ENCODE data around the gene EIF4A3.

The EIF4A3 gene

DNA sequence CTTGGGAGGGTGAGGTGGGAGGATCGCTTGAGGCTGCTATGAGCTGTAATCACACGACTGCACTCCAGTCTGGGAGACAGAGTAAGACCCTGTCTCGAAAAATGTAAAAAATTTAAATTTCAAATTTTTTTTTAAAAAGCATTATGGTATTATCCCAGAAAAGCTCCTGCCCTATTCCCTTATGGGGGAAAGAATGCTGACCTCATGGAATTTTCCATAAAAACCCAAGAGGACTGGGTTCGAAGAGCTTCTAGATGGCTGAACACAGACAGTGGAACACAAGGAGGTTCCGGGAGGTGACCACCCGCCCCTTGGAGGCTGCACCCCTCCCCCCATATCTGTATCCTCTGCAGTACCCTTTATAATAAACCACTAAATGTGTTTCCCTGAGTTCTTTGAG, 4.0 kb downstream of the EIF4A3 start:
- Histone ChIP-seq H3K27ac (no peak overlapping the region), H3K4me3 (no peak overlapping the region)

DNA sequence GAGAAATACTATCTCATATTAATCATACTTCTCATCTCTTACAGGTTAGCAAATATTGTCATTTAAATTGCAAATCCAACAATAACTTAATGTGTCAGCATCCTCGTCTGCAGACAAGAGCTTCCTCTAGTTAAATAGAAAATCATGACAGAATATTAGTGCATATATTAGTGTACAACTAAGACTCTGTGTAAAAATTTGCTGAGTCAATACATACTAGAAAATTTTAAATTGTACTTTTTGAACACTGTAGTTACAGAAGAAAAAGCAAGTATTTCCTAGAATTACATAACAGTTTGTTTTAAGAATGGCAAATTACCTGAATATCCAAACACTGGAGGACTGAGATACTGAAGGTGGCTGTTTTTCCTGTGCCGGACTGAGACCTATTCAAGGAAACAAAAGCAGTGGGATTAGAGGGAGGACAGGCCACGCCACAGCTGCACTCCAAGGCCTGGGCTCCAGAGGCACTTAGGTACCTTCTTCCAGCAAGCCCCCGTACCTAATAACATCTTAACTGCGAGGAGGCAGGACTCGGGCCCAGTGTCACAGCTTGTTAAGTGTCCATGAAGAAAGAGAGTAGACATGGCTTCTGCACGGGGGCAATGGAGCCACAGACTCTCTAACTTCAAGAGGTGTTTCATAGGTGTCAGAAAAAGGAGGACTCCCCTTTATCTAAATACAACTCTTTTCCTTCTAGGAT, 5.3 kb downstream of the EIF4A3 start:
- H3K27ac ChIP-seq = no peak overlapping the region
- H3K4me3 ChIP-seq = no peak overlapping the region

GRCh38 chr17:80138856-80139426, 8.0 kb downstream of the EIF4A3 start:
- H3K4me3 ChIP-seq = no peak overlapping the region

DNA sequence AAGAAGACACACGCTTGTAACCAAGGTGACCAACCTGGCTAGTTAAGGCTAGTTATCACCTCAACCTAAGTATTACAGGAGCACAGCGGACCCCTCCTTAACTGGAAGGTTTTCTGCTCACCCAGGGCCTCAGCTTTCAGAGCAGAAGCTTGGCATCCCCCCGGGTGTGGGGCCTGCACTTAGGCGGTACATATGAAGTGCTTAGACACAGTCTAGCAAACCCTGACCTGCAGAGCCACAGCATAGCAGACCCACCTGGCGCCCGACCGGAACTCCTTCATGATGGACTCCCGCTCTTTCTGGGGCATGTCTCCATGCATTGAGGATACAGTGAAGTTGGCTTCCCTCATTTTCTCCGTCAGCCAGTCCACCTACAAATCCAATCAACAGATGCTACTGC, 9.8 kb downstream of the EIF4A3 start:
- Histone ChIP-seq H3K27ac (no peak overlapping the region), H3K4me3 (no peak overlapping the region)

More at GRCh38 chr17:80138856-80139426, 8.0 kb downstream of the EIF4A3 start:
- no peak overlapping the region for H3K27ac ChIP-seq

GRCh38 chr17:80133626-80133970, 13.3 kb downstream of the EIF4A3 start:
- no peak overlapping the region for H3K27ac ChIP-seq

DNA sequence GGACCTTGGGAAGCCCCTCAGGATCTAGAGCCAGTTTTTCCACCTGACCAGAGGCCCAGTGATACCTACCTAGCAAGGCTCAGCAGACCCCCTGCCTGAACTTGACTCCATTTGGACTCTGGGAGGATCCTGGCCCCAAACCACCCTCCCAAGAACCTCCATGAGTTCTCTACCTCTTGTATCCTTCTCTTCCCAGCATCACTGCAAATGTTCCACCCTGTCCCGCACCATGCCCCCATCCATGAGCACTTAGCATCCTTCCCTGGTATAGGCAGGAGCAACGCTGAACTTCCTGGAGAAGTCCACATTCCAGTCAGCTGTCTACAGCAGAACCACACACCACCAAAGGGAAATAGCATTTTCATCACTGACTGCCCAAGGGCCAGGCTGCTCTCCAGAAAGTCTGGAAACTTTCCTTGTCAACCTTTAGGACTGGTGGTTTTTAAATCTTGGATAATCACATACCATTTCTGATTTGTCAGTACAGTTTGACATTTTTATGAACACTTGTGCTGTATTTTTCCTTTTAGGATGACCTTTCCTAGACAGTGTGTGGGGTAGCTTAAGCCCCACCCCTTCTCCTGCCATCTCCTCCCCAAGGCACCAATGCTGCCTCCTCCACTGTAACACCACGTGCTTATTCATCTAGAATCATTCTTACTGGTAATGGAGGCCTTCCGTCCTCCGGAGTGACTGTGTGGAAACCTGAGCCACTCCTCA, 13.9 kb downstream of the EIF4A3 start:
- Histone ChIP-seq H3K27ac (no peak overlapping the region), H3K4me3 (no peak overlapping the region)

More at GRCh38 chr17:80133626-80133970, 13.3 kb downstream of the EIF4A3 start:
- no peak overlapping the region for H3K4me3 ChIP-seq

- Histone ChIP-seq H3K4me3 (no peak overlapping the region), H3K27ac (no peak overlapping the region)
Measured at GRCh38 chr17:80130992-80131391, 15.9 kb downstream of the EIF4A3 start.

GRCh38 chr17:80129006-80129565, 17.8 kb downstream of the EIF4A3 start:
- H3K4me3 ChIP-seq = no peak overlapping the region
- no peak overlapping the region for H3K27ac ChIP-seq

DNA sequence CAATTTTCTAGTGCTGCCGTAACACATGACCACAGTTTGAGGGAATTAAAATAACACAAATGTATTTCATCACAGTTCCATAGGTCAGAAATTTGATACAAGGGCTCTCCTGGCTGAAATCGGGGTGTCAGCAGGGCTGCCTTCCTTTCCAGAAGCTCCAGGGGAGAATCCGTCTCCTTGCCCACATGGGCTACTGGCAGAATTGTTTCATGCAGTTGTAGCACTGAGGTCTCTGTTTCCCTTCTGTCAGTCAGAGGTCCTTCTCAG, 20.5 kb downstream of the EIF4A3 start:
- Histone ChIP-seq H3K27ac (no peak overlapping the region), H3K4me3 (no peak overlapping the region)

DNA sequence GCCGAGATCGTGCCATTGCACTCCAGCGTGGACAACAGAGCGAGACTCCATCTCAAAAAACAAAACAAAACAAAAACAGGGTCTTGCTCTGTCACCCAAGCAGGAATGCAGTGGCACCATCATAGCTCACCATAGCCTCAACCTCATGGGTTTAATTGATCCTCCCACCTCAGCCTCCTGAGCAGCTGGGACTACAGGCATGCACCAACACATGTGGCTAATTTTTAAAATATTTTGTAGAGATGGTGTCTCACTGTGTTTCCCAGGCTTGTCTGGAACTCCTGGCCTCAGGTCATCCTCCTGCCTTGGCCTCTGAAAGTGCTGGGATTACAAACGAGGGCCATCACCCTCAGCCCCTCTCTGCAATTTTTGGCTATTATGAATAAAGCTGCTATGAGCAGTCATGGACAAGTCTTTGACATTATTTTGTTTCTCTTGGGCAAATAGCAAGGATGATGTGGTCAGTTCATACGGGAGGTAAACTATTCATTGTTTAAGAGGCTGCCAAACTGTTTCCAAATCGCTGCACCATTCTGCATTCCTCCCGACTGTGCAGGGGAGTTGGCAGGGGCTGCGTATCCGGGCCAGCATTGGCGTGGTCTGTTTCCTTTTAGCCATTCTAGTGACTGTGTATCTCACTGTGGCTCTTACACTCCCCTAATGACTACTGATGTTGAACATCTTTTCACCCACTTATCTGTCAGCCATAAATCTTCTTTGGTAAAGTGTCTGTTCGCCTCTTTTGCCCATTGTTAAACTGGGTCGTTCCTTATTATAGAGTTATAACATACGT, 21.1 kb downstream of the EIF4A3 start:
- Histone ChIP-seq H3K27ac (no peak overlapping the region), H3K4me3 (no peak overlapping the region)

DNA sequence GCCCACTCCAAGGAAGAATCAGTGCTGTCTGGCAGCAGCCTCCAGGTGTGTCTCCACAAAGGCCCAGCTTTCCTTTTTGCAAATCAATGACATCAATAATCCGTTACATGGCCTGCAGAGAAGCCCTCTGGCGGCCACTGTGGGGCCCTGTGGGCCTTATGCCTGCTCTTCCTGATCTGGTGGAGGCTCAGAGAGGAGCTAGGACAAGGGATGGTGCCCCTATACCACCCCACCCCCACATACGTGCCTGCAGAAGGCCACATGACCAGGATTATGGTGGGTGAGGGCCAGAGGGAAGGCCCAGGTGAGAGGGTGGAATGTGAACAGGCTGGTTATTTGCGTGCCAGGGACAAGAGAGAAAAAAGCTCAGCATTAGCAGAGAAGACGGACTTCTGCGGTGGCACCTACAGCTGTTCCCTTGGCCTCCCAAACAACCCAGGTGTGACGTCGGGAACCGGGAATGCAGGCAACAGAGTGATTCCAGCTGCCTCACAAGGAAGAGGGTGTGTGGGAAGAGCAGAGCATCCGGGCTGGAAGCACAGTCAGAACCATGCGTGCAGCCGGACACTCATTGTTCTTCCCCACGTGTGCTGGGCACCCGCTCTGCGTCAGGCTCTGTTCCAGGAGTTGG, 22.5 kb downstream of the EIF4A3 start:
- no peak overlapping the region for H3K27ac ChIP-seq
- H3K4me3 ChIP-seq = no peak overlapping the region

DNA sequence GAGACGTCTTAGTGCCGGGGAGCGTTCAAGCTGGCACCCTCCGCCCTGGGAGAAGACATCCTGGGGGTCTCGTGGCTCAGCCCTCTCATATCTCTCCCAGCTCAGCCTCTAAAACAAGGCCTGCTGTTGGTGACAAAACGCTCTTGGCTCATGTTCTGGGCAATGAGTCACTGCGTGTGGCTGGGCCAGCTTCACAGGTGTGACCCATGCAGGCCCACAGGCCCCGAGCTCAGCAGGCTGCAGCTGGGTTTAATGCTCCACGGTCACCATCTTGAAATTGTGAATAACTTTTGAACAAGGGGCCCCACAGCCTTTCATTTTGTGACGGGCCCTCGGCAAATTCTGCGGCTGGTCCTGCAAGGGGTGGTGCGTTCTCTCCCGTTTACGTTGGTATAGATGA, 23.1 kb downstream of the EIF4A3 start:
- Histone ChIP-seq H3K27ac (no peak overlapping the region), H3K4me3 (no peak overlapping the region)

- H3K27ac ChIP-seq = no peak overlapping the region
- H3K4me3 ChIP-seq = no peak overlapping the region
Measured at GRCh38 chr17:80122926-80123505, 23.9 kb downstream of the EIF4A3 start.

GRCh38 chr17:80122026-80122575, 24.8 kb downstream of the EIF4A3 start:
- no peak overlapping the region for H3K27ac ChIP-seq
- no peak overlapping the region for H3K4me3 ChIP-seq

- no peak overlapping the region for H3K27ac ChIP-seq
- H3K4me3 ChIP-seq = no peak overlapping the region
Measured at GRCh38 chr17:80119839-80120238, 27.1 kb downstream of the EIF4A3 start.

- Histone ChIP-seq H3K4me3 (no peak overlapping the region), H3K27ac (no peak overlapping the region)
Measured at GRCh38 chr17:80119271-80119791, 27.6 kb downstream of the EIF4A3 start.

DNA sequence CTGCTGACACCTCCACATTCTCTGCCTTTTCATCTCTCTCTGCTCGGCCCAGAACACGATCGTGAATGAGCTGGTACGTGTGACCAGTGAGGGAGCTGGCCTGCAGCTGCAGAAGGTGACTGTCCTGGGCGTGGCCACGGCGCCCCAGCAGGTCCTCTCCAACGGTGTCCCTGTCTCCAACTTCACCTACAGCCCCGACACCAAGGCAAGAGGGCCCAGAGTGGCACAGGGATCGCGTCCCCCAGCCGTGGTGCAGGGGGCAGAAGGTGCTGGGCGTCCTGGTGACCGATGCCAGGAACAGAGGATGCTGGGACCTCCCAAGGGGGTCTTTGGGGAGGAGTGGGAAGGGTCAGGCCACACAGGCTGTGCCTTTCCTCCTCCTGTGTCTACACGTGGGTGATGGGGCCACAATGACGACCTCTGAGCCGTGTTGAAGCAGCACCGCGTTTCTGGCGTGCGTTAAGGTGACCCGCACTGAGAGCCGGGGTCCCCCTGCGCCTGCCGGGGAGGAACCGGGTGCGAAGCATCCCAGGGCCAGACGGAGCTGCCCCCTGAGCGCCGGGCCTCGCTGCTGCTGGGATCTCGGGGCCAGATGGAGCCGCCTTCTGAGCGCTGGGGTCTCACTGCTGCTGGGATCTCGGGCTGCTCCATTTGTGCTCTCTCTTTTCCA, 28.2 kb downstream of the EIF4A3 start:
- no peak overlapping the region for H3K4me3 ChIP-seq
- H3K27ac ChIP-seq = no peak overlapping the region

Measured in skin epidermis (tissue), 12 donors.